ENCODE data around the gene HUNK. TPM values are rescaled to one million over a fixed set of nuclear protein-coding genes. Genes with fewer than 3 reads are reported as not detected.

Gene HUNK
- total RNA-seq, 1 experiment from 2014 or later, result not detected

GRCh38 chr21:31886915-31887314, 14.1 kb downstream of the HUNK start:
- intact Hi-C loops (cut with micrococcal nuclease), result no loop called here
- H3K36me3 Mint-ChIP-seq (ENCODE audit: insufficient read depth, unreplicated experiment), result no peaks in the 10 kb centered on the region
- no TSS peak for BruUV-seq (replicated peaks)
- ChIA-PET POLR2A (no interaction called here), CTCF (no interaction called here)
- no peak overlapping the region for H3K27ac Mint-ChIP-seq (ENCODE audit: low read depth, unreplicated experiment)
- peaks cover 5% of the 10 kb centered on the region for H3K27me3 Mint-ChIP-seq (ENCODE audit: insufficient read depth, unreplicated experiment)
- H3K9me3 Mint-ChIP-seq (ENCODE audit: unreplicated experiment), result no peaks in the 10 kb centered on the region
- no peak for TF ChIP-seq CTCF (IDR thresholded peaks at IDR 0.05; ENCODE audit: unreplicated experiment)
- DNase-seq (ENCODE audit: unreplicated experiment), result no peak
- peaks cover 5% of the 10 kb centered on the region for H3K4me1 Mint-ChIP-seq (ENCODE audit: insufficient read depth, unreplicated experiment)
- no peak overlapping the region for H3K4me3 Mint-ChIP-seq (ENCODE audit: unreplicated experiment)

- no peaks in the 10 kb centered on the region for H3K9me3 Mint-ChIP-seq (ENCODE audit: unreplicated experiment)
- no peak for DNase-seq (ENCODE audit: unreplicated experiment)
- peaks cover 5% of the 10 kb centered on the region for H3K4me1 Mint-ChIP-seq (ENCODE audit: insufficient read depth, unreplicated experiment)
- H3K4me3 Mint-ChIP-seq (ENCODE audit: unreplicated experiment), result no peak overlapping the region
- POLR2A ChIA-PET, result no interaction called here
- H3K27me3 Mint-ChIP-seq (ENCODE audit: insufficient read depth, unreplicated experiment), result no peaks in the 10 kb centered on the region
- TF ChIP-seq CTCF (IDR thresholded peaks at IDR 0.05; ENCODE audit: unreplicated experiment), result no peak
- intact Hi-C loops (cut with micrococcal nuclease), result no loop called here
- H3K27ac Mint-ChIP-seq (ENCODE audit: low read depth, unreplicated experiment), result no peak overlapping the region
- no TSS peak for BruUV-seq (replicated peaks)
- no peaks in the 10 kb centered on the region for H3K36me3 Mint-ChIP-seq (ENCODE audit: insufficient read depth, unreplicated experiment)
- CTCF ChIA-PET, result no interaction called here
These were observed 14.6 kb downstream of the HUNK start for GRCh38 chr21:31887391-31887841.

DNA sequence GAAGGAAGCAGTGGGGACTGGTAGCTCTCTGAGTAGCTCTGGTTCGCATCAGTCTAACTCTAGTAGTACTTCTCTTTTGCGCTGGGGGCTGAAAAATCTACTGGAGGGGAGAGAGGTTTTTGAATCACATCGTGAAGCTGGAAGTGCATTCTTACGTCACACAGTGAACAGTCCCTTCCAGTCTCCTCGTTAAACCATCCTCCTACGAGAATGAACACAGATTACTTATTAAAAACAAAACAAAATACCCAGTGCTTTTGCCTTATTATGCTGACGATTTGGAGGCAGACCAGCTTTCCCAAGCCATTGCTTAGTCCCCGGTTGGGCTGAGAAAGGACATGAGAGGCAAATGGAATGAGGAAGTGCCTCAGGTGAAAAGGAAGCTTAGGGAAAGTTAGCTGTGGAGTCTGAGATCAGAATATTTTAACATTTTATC, 16.1 kb downstream of the HUNK start:
- H3K4me1 Mint-ChIP-seq (ENCODE audit: insufficient read depth, unreplicated experiment), result peaks cover 5% of the 10 kb centered on the region
- DNase-seq (ENCODE audit: unreplicated experiment), result peak; percentile 20
- H3K27ac Mint-ChIP-seq (ENCODE audit: low read depth, unreplicated experiment), result no peak overlapping the region
- CTCF ChIA-PET, result interaction anchor here (0.6 to 1.2 kb wide), 2 partner anchors 12 to 712 kb away, joined by 3 to 4 read pairs; no protein-coding TSS in a partner anchor
- no peak for TF ChIP-seq CTCF (IDR thresholded peaks at IDR 0.05; ENCODE audit: unreplicated experiment)
- no peaks in the 10 kb centered on the region for H3K27me3 Mint-ChIP-seq (ENCODE audit: insufficient read depth, unreplicated experiment)
- no TSS peak for BruUV-seq (replicated peaks)
- intact Hi-C loops (cut with micrococcal nuclease), result no loop called here
- no peaks in the 10 kb centered on the region for H3K36me3 Mint-ChIP-seq (ENCODE audit: insufficient read depth, unreplicated experiment)
- H3K9me3 Mint-ChIP-seq (ENCODE audit: unreplicated experiment), result no peaks in the 10 kb centered on the region
- no peak overlapping the region for H3K4me3 Mint-ChIP-seq (ENCODE audit: unreplicated experiment)
- POLR2A ChIA-PET, result interaction anchor here (0.7 to 1.2 kb wide), 3 partner anchors 9 to 369 kb away, joined by 3 read pairs; no protein-coding TSS in a partner anchor

- Mint-ChIP-seq H3K9me3 (ENCODE audit: unreplicated experiment) (no peaks in the 10 kb centered on the region), H3K36me3 (ENCODE audit: insufficient read depth, unreplicated experiment) (no peaks in the 10 kb centered on the region), H3K4me1 (ENCODE audit: insufficient read depth, unreplicated experiment) (peaks cover 5% of the 10 kb centered on the region), H3K27ac (ENCODE audit: low read depth, unreplicated experiment) (no peak overlapping the region), H3K27me3 (ENCODE audit: insufficient read depth, unreplicated experiment) (no peaks in the 10 kb centered on the region), H3K4me3 (ENCODE audit: unreplicated experiment) (no peak overlapping the region)
- no TSS peak for BruUV-seq (replicated peaks)
- intact Hi-C loops (cut with micrococcal nuclease), result no loop called here
- ChIA-PET POLR2A (interaction anchor here (0.7 to 1.2 kb wide), 3 partner anchors 10 to 368 kb away, joined by 3 read pairs; no protein-coding TSS in a partner anchor), CTCF (interaction anchor here (0.6 to 1.2 kb wide), 2 partner anchors 12 to 711 kb away, joined by 3 to 4 read pairs; no protein-coding TSS in a partner anchor)
- no peak for TF ChIP-seq CTCF (IDR thresholded peaks at IDR 0.05; ENCODE audit: unreplicated experiment)
- no peak for DNase-seq (ENCODE audit: unreplicated experiment)
These were observed 16.6 kb downstream of the HUNK start for GRCh38 chr21:31889460-31889859.
